ENCODE measurements around the gene PRDM8.

- TF ChIP-seq EZH2phosphoT487 (IDR thresholded peaks at IDR 0.05; ENCODE audit: insufficient read depth, low read depth) = no peak
- no peak for TF ChIP-seq EZH2 (IDR thresholded peaks at IDR 0.05; ENCODE audit: insufficient read depth, poor library complexity, severe bottlenecking)
These were observed 8.4 kb upstream of the PRDM8 start for GRCh38 chr4:80188801-80189458.

Measured in GM23248 (cell line).